NCI-H1092 (cell line): ENCODE results near the gene ASCC1.
"Not testable (repeated sequence)": the region's sequence is repeated elsewhere in the genome, so short reads cannot be mapped to it uniquely, and the experiment has no call there.

Experiments
- DNase-seq: peaks from one replicate; lab custom pipeline; 2025; lab: John Stamatoyannopoulos, UW

The ASCC1 gene

GRCh38 chr10:72170263-72170662 lies 45.8 kb downstream of the ASCC1 start:
- no peak for DNase-seq

- no peak for DNase-seq
Measured at GRCh38 chr10:72167118-72167517, 49.0 kb downstream of the ASCC1 start.

DNA sequence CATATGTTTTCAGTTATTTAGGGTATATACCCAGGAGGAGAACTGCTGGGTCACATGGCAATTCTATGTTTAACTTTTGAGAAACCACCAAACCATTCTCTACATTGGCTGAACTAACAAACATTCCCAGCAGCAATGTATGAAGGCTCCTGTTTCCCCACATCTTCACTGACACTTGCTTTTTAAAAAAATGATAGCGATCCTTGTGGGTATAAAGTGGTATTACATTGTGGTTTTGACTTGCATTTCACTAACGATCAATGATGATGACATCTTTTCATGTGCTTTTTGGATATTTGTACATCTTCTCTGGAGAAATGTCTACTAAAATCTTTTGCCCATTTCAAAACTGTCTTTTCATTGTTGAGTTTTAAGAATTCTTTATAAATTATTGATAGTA lies 51.5 kb downstream of the ASCC1 start:
- DNase-seq: no peak

- no peak for DNase-seq
Measured at GRCh38 chr10:72162978-72163377, 53.1 kb downstream of the ASCC1 start.

GRCh38 chr10:72158176-72158575 lies 57.9 kb downstream of the ASCC1 start:
- no peak for DNase-seq

GRCh38 chr10:72156223-72156622 lies 59.9 kb downstream of the ASCC1 start:
- no peak for DNase-seq

- no peak for DNase-seq
Measured at GRCh38 chr10:72152286-72152685, 63.8 kb downstream of the ASCC1 start.

DNA sequence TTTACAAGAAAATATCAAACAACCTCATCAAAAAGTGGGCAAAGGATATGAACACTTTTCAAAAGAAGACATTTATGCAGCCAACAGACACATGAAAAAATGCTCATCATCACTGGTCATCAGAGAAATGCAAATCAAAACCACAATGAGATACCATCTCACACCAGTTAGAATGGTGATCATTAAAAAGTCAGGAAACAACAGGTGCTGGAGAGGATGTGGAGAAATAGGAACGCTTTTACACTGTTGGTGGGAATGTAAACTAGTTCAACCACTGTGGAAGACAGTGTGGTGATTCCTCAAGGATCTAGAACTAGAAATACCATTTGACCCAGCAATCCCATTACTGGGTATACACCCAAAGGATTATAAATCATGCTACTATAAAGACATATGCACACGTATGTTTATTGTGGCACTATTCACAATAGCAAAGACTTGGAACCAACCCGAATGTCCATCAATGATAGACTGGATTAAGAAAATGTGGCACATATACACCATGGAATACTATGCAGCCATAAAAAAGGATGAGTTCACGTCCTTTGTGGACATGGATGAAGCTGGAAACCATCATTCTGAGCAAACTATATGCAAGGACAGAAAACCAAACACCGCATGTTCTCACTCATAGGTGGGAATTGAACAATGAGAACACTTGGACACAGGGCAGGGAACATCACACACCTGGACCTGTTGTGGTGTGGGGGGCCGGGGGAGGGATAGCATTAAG lies 65.2 kb downstream of the ASCC1 start:
- not testable (repeated sequence) for DNase-seq

DNA sequence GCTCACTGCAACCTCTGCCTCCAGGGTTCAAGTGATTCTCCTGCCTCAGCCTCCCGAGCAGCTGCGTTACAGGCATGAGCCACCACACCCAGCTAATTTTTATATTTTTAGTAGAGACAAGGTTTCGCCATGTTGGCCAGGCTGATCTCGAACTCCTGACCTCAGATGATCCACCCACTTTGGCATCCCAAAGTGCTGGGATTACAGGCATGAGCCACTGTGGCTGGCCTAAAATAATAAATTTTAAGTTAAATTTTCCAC lies 68.8 kb downstream of the ASCC1 start:
- DNase-seq: not testable (repeated sequence)

- DNase-seq: no peak
Measured at GRCh38 chr10:72146559-72147323, 69.3 kb downstream of the ASCC1 start.

- DNase-seq: no peak
Measured at GRCh38 chr10:72146071-72146470, 70.0 kb downstream of the ASCC1 start.

DNA sequence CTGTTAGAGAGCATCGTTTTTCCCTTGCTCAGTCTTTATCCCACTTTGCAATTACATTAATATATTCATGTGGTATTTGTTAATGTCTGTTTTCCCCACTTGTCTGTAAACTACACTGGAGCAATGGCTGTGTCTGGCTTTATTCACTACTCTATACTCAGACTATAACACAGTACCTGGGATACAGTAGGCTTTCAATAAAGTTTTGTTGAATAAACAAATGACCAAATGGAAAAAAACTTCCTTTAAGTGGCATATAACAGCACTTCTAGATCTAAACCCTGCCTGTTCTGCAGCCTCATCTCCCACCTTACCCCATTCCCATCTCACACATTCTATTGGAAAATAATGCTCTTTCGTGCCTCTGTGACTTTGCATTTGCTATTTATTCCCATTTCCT lies 70.4 kb downstream of the ASCC1 start:
- no peak for DNase-seq

DNA sequence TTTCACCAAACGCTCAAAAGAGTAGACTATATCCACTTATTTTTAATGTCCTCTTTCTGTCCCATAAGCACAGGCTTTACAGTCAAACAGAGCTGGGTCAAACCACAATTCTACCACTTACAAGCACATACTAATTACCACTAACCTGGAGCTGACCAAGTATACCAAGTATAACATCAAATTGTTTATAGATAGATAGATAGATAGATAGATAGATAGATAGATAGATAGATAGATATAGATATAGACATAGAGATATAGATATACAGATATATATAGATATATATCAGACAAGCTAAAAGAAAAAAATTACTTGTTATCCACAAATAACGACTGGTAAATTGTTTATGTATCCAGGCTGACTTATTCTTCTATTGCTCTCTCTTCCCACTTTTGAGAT lies 75.2 kb downstream of the ASCC1 start:
- DNase-seq: no peak

GRCh38 chr10:72140174-72140573 lies 75.9 kb downstream of the ASCC1 start:
- no peak for DNase-seq

DNA sequence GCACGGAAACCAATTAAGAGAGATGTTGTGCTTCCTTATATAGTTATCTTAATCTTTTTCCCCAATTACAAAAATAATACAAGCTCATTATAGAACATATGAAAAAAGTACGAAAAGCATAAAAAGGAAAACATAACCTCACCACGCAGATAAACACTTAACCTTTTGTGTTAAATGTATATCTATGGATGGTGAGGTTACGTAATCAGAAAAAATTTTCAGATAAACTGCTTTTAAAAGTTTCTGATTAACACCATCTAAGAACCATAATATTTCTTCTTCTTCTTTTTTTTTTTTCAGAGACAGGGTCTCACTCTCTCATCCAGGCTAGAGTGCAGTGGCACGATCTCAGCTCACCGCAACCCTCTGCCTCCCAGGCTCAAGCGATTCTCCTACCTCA lies 78.5 kb downstream of the ASCC1 start:
- no peak for DNase-seq

DNA sequence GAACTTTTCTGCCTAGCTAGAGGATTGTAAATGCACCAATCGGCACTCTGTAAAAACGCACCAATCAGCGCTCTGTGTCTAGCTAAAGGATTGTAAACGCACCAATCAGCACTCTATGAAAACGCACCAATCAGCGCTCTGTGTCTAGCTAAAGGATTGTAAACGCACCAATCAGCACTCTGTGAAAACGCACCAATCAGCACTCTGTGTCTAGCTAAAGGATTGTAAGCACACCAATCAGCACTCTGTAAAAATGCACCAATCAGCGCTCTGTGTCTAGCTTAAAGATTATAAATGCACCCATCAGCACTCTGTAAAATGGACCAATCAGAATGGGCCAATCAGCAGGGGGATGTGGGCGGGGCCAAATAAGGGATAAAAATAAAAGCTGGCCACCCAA lies 79.9 kb downstream of the ASCC1 start:
- DNase-seq: not testable (repeated sequence)

DNA sequence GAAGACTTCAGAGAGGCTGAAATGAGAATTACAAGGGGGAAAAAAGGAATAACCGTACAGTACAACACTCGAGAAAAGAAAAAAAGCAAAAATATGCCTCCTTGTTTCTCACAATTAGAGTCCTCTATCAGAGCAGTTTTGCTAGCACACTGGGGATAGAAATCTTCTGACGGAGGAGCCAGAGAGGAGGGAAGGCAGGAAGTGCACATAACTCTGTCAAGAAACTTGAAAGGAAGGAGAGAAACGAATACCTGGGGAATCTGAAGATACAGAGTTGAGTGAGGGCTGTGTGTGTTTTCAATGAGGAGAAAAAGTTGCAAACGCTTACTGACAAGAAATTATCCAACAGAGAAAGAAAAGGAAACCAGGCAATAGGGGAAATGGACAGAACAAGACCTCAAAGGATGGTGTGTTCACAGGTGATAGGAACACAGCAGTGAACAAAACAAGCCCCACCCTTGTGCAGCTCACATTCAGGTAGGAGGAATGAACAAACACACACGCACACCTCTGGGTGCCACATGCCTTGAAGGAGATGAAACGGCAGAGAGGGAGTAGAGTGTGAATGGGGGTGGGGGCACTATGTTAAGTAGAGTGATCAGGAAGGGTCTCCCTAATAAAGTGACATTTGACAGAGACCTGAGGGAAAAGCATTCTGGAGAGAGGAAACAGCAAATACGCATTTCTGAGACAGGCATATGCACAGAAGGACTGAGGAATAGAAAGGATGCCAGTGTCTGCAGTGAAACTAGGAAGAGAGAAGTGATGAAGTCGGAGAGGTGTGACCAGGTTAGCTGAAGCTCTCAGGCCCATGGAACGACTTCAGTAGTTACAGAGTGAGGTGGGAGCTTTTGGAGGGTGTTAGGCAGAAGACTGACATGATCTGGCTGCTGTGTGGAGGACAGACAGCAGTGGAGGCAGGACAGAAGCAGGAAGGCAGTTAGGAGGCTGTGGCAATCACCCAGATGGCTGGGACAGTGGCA lies 81.0 kb downstream of the ASCC1 start:
- DNase-seq: no peak

DNA sequence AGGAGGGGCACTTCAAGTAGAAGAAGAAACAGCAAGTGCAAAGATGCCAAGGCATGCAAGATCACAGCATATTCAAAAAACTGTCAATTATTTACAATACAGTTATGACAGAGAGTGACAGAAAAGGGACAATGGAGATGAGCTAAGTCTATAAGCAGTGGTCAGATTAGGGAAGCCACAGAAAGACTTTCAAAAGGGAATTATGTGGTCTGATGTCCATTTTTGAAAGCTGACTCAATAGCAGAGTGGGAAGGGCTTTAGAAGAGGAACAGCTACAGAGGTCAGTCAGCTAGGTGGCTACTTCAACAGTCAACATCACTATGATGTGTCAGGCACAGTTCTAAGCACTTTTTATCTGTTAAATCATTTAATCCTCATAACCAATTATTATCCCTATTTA lies 82.6 kb downstream of the ASCC1 start:
- no peak for DNase-seq

- DNase-seq: no peak
Measured at GRCh38 chr10:72132854-72133253, 83.2 kb downstream of the ASCC1 start.

GRCh38 chr10:72127571-72127970 lies 88.5 kb downstream of the ASCC1 start:
- DNase-seq: no peak

DNA sequence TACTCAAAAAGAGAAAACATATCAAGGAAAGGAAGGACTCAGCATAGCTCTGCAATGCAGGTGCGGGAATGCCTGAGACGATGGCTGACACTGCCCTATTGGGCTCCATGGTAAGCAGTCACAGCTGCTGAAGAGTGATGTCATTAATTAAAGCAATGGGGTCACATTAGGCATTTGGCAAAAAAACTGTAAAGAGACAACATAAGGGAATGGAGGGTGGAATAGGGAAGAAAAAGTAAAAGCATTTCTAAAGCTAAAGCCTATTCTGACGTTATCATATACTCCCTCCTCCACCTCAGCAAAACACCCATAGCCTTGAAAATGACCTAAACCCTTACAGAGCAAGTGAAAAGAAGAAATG lies 89.2 kb downstream of the ASCC1 start:
- no peak for DNase-seq

DNA sequence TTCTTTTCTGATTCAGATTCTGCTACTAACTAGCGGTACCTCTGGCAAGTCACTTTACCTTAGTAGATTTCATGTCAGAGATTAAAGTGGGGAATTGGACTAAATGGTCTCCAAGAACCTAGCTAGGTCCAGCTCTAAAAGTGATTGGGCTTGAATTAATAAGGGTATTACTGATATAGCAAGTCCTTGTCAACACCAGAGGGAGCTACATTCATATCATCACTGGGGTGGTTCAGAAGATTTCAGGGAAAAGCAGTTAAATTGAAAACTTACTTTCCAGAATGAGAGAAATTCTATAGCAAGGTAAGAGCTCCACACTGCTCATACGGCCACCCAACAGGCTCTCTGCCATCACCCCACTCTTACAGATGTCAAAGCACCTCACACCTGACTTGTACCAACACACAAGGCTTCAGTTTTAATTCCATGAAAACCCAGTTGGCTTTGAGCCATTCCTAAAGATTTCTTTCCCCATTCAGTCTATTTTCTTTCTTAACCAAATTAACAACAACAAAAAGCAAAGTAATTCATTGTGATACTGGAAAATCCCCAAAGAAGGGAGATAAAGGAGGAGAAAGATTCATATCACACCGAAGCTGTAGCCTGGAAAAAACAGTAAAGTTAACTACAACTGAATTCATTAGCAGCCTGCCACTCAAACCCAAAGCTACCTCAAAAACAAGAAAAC lies 89.7 kb downstream of the ASCC1 start:
- no peak for DNase-seq
